ENCODE measurements around the gene ANKRD6.
"Not testable (repeated sequence)": the region's sequence is repeated elsewhere in the genome, so short reads cannot be mapped to it uniquely, and the experiment has no call there.

The ANKRD6 gene

GRCh38 chr6:89605861-89606260 is 172.9 kb downstream of the ANKRD6 start:
- no peak for DNase-seq

- peak; percentile 52 for DNase-seq
Observed at GRCh38 chr6:89610149-89610642, 177.2 kb downstream of the ANKRD6 start.

- no peak for DNase-seq
Observed at GRCh38 chr6:89611666-89612065, 178.7 kb downstream of the ANKRD6 start.

- no peak for DNase-seq
Observed at GRCh38 chr6:89612121-89612520, 179.2 kb downstream of the ANKRD6 start.

- DNase-seq = no peak
Observed at GRCh38 chr6:89613790-89614189, 180.8 kb downstream of the ANKRD6 start.

- no peak for DNase-seq
Observed at GRCh38 chr6:89615882-89616281, 182.9 kb downstream of the ANKRD6 start.

- no peak for DNase-seq
Observed at GRCh38 chr6:89616531-89616930, 183.6 kb downstream of the ANKRD6 start.

GRCh38 chr6:89618026-89618425 is 185.1 kb downstream of the ANKRD6 start:
- no peak for DNase-seq

- no peak for DNase-seq
Observed at GRCh38 chr6:89619567-89619966, 186.6 kb downstream of the ANKRD6 start.

- no peak for DNase-seq
Observed at GRCh38 chr6:89623749-89624148, 190.8 kb downstream of the ANKRD6 start.

GRCh38 chr6:89630488-89630887 is 197.5 kb downstream of the ANKRD6 start:
- DNase-seq = no peak

GRCh38 chr6:89636412-89636811 is 203.5 kb downstream of the ANKRD6 start:
- DNase-seq = not testable (repeated sequence)

- DNase-seq = no peak
Observed at GRCh38 chr6:89637960-89638319, 205.0 kb downstream of the ANKRD6 start.

- DNase-seq = peak; percentile 93
Observed at GRCh38 chr6:89638320-89639195, 205.6 kb downstream of the ANKRD6 start, which contains the start of gene LYRM2. LYRM2 (minus strand) TSS chr6:89638747; CDS start chr6:89638716, 31 bp downstream.

- DNase-seq = no peak
Observed at GRCh38 chr6:89640804-89641203, 207.9 kb downstream of the ANKRD6 start.

GRCh38 chr6:89641581-89641980 is 208.6 kb downstream of the ANKRD6 start:
- not testable (repeated sequence) for DNase-seq

GRCh38 chr6:89642956-89643355 is 210.0 kb downstream of the ANKRD6 start:
- DNase-seq = no peak

- DNase-seq = no peak
Observed at GRCh38 chr6:89643406-89643805, 210.5 kb downstream of the ANKRD6 start.

GRCh38 chr6:89644864-89645263 is 211.9 kb downstream of the ANKRD6 start:
- no peak for DNase-seq

- no peak for DNase-seq
Observed at GRCh38 chr6:89649682-89650081, 216.7 kb downstream of the ANKRD6 start.

- DNase-seq = no peak
Observed at GRCh38 chr6:89650579-89650978, 217.6 kb downstream of the ANKRD6 start.

- no peak for DNase-seq
Observed at GRCh38 chr6:89655122-89655521, 222.2 kb downstream of the ANKRD6 start.

GRCh38 chr6:89657445-89658158 is 224.7 kb downstream of the ANKRD6 start:
- no peak for DNase-seq

GRCh38 chr6:89660981-89661380 is 228.0 kb downstream of the ANKRD6 start:
- DNase-seq = no peak

Data from NCI-H345 (cell line).